HG02970 (cell line): ENCODE data around the gene ANAPC15.
"Not testable (repeated sequence)": the region's sequence is repeated elsewhere in the genome, so short reads cannot be mapped to it uniquely, and the experiment has no call there.

Experiments
- ATAC-seq: cut with Tn5 transposase; IDR thresholded peaks from one replicate; pipeline ENCODE4 v1.9.1; 2021; ENCODE audit warnings: mild to moderate bottlenecking, moderate library complexity, moderate number of reproducible peaks; ENCODE audit not compliant: unreplicated experiment, low FRiP score

Gene ANAPC15

DNA sequence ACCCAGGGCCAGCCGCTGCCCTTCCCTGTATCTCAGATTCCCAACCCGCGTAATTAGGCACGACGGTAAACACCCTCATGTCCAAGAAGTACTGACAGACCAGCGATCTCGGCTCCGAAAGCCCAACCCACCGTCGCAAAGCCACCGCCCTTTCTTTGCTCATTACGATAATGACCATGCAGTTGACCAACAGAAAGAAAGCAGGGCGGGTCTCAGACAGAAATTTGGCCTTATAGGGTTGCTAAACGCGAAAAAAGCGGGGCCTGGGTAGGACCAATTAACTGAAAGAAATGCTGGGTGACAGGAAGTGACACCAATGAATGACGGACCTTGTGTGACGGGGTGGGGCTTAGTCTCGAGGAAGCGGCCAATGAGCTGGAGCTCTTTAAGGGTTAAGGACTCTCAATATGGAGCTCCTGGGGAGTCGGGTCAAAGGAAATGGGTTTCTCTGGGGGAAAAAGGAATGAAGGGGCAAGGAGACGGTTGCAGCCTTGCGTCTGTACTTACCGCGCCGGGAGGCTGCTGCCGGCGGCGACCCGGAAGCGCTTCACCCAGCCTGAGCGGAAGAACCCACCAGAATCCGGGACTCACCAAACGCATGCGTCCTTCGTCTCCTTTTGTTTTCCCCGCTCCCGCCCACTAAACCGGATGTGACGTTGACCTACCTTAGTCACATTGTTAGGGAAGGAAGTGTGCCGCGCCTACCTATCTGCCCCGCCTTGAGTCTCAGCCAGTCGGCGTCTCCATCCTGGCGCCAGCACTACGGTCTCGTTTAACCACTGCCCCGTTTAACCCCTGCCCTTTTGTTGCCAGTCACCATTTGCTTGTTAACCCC, at the start of gene ANAPC15:
Gene ANAPC15 (minus strand): TSS at position 553 of the 835 bp plus-strand sequence. CDS start 1,419 bp downstream, outside the sequence.
- ATAC-seq: peak; percentile 87

DNA sequence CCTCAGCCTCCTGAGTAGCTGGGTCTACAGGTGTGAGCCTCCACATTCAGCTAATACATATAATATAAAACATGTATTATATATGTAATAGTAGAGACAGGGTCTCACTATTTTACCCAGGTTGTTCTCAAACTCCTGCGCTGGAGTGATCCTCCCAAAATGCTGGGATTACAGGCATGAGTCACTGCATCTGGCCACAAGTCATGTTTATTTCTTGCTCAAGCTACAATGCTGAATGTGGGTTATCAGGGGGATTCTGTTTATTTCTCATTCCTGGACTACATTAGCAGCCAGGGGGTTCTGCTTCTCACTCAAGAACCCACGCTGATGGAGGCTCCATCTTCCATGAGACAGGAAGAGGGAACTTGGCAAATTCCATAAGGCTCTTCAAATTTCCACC, 47.8 kb upstream of the ANAPC15 start:
- no peak for ATAC-seq

DNA sequence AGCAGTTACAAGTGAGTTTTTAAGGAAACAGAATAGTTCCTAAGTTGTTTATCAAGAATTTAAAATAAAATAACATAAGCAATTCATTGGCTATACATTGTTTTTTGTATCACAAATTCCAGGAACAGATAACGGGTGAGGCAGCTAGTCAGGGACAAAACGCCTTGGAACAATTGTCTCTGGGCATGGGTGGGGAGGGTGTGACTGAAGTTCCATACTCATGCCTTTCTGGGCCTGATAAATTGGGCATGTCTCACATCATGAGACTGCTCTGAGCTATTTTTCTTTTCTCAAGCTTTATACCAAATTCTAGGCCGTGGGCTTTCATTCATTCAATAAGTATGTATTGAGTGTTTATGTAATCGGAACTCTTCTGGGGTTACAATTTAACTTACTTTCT, 44.6 kb upstream of the ANAPC15 start:
- no peak for ATAC-seq

DNA sequence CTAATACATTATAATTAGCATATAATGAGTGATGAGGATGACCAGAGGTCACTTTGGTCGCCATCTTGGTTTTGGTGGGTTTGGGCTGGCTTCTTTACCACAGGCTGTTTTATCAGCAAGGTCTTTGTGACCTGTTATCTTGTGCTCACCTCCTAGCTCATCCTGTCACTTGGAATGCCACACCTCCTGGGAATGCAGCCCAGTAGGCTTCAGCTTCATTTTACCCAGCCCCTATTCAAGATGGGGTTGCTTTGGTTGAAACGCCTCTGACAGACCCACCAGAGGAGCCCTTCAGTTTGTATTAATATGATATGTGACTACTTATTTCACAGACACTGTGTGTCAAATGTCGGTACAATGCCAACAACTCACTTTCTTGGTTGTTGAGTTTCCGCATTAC, 43.3 kb upstream of the ANAPC15 start:
- no peak for ATAC-seq

DNA sequence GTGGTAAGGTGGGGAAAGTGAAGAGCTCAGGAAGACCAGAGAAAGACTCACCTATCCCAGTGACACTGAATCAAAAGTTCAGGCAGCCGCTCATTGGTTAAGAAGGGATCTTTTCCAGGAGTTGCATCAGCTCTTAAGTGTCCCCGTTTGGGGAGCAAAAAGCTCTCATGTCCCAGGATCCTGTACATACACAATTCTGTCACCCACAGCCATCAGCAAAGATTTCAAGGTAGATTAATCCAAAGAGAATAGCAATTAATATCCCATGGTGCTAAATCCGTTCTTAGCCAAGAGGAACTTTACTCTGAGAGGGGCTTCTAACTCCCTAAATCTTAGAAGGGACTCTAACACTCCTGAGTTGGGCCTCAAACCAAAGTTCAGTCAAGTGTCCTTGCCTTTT, 42.3 kb upstream of the ANAPC15 start:
- no peak for ATAC-seq

DNA sequence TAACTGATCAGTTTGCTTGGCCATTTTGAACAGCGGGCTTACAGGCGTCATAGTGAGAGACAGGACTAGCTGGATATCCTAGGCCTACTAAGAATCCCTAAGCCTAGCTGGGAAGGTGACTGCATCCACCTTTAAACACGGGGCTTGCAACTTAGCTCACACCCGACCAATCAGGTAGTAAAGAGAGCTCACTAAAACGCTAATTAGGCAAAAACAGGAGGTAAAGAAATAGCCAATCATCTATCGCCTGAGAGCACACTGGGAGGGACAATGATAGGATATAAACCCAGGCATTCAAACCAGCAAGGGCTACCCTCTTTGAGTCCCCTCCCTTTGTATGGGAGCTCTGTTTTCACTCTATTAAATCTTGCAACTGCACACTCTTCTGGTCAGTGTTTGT, 41.4 kb upstream of the ANAPC15 start:
- not testable (repeated sequence) for ATAC-seq

DNA sequence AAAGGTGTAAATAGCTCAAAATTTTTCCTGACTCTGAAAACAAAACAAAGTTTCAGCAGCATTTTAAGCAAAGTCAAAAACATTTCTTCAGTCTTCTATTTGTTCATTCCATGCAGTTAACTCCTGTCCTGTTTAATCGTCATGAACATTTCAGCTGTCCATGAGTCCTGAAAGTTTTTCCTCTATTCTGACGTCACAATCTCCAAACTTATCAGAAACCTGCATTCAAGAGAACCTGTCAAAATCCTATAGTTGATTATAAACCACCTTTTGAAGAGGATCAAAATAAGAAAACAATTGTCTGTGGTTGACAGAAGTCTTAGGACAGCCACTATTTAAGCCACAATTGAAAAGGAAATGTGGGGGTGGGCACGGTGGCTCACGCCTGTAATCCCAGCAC, 38.4 kb upstream of the ANAPC15 start:
- ATAC-seq: no peak

DNA sequence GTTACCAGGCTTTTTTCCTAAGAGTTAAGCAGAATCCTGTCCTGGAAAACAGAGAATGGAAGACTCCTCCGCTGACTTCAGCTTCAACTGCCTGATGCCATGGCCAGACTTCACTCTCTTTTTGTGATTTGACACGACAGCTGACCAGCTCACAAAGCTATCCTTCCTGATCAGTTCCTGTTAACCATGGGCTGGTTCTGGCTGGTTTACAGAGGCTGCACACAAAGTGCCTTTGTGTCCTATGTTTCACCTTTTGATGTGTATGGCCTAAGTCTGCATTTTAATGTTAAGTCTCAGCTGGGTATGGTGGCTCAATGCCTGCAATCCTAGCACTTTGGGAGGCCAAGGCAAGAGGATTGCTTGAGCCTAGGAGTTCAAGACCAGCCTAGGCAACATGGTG, 34.1 kb upstream of the ANAPC15 start:
- ATAC-seq: no peak

DNA sequence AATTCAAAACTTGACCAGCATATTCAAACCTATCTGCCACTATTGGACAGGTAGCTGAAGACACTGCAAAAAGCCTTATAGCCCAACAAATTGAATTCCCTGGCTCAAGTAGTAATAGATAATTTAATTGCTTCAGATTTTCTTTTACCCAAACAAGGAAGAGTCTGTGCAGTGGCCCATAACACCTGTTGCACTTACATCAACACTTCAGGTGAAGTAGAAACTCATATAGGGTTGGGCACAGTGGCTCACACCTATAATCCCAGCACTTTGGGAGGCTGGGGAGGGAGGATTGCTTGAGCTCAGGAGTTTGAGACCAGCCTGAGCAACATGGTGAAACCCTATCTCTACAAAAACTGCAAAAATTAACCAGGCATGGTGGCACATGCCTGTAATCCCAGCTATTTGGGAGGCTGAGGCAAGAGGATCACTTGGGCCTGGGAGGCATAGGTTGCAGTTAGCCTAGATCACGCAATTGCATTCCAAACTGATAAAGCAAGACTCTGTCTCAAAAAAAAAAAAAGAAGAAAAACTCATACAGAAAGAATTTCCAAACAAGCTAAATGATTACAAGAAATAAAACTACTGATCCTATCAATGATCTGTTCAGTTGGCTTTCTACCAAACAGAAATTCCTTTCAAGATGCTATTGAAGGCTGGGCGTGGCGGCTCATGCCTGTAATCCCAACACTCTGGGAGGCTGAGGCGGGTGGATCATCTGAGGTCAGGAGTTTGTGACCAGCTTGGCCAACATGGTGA, 32.5 kb upstream of the ANAPC15 start:
- no peak for ATAC-seq

DNA sequence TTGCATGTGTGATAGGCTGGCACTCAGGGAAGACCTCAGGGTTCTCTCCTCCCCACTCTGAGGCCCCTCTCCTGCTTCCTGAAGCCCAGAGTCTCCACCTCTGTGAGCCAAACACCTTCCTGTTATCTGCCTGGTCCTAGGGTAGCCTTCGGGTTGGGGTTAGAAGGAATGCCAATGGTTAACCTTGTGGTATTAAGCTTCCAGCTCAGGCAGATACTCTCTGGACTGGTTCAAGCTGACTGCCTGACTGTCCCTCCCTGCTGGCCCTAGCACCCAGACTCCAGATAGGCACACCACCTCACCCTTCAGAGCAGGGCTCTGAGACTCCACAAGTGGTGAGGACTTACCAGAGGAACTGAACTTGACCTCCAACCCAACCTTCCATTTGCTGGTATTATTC, 30.0 kb upstream of the ANAPC15 start:
- not testable (repeated sequence) for ATAC-seq

DNA sequence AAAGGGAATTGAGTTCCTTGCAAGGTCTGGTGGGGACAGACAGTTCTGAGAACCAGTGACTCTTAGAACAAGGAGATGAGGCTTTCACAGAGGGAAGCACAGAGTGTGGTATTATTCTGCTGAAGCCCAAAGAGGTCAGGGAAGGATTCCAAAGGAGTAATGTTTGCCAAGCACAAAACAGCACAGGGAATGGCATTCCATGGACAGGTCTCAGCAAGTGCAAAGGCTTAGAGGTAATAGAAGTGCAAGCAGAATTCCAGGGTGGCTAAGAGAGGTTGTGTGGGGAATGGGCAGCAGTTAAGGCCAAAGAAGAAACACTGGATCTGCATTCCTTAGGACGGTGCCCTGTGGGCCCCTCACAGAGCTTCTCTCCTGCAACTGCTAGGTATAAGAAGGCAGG, 29.6 kb upstream of the ANAPC15 start:
- not testable (repeated sequence) for ATAC-seq

DNA sequence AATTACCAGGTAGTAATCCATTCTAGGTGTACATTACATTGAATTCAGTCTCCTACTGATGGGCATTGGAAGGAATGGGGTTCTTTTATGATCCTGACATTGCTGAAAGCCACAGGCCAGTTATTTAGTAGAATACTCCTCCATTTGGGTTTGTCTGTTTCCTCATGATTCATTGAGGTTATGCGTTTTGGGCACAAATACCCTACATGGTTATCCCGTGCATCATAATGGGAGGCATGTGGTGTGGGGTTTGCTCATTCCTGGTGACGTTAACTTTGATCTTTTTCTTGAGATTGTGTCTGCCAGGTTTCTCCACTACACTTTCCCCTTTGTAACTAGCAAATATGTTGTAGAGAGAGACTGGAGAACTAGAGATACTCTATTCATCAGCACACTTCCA, 28.6 kb upstream of the ANAPC15 start:
- ATAC-seq: no peak

DNA sequence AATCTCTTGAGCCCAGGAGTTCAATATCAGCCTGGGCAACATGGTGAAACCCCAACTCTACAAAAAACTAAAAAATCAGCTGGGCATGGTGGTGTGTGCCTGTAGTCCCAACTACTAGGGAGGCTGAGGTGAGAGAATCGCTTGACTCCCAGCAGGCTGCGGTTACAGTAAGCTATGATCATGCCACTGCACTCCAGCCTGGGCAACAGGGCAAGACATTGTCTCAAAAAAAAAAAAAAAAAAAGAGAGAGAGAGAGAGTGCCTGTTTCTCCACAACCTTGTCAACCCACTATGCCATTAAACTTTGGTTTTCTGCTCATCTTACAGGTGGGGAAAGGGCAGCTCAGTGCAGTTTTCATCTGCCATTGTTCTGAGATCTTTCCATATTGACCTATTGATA, 28.2 kb upstream of the ANAPC15 start:
- no peak for ATAC-seq

DNA sequence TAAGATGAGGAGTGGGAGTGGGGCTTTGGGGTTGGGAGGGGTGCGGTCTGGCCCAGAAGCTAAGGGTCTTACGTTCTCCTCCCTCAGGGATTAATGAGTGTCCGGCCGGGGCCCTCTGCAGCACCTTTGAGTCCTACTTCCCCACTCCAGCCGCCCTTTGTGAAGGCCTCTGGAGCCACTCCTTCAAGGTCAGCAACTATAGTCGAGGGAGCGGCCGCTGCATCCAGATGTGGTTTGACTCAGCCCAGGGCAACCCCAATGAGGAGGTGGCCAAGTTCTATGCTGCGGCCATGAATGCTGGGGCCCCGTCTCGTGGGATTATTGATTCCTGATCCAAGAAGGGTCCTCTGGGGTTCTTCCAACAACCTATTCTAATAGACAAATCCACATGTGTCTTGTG, 27.0 kb upstream of the ANAPC15 start:
- no peak for ATAC-seq

DNA sequence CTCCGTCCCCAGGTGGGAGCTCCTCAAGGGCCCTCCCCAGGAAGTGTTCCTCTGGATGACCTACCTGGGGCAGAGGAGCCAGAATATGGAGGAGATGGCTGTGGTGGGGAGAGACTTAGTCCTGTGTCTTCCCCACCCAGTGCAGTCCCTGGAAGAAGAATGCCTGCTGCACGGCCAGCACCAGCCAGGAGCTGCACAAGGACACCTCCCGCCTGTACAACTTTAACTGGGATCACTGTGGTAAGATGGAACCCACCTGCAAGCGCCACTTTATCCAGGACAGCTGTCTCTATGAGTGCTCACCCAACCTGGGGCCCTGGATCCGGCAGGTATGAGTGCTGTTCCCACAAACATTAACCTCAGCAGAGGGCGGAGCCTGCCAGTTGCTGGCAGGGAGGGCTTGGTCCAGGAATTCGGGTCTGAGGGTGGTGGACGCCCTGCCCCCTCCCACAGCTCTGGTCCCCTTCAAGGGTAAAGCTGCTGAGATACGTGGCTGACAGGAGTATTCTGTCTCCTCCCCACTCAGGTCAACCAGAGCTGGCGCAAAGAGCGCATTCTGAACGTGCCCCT, 26.4 kb upstream of the ANAPC15 start:
- ATAC-seq: no peak

DNA sequence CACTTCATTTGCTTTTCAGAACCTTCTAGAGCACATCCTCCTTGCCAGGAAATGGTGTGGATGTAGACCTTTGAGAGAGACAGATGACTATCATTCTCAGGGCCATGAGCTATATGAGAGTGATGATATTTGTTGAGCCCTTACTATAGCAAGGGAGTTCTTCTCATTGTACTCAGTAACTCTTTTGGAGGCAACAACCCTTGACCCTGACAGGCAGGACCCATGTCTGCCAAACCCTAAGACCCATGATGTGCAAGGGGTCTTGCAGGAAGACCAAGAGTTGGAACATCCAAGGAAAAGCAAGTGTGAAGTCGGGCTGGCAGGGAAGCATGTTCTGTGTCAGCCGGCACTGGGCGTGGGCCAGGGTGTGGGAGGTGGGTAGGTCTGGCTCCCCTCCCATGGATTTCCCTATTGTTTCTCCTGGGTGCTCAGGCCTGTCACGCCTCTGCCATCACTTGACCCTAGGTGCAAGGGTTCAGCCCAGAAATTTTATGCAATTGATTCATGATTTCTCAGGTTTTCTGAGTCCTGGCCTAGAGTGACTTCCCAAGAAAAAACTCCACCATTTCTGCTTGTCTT, 24.3 kb upstream of the ANAPC15 start:
- ATAC-seq: no peak

DNA sequence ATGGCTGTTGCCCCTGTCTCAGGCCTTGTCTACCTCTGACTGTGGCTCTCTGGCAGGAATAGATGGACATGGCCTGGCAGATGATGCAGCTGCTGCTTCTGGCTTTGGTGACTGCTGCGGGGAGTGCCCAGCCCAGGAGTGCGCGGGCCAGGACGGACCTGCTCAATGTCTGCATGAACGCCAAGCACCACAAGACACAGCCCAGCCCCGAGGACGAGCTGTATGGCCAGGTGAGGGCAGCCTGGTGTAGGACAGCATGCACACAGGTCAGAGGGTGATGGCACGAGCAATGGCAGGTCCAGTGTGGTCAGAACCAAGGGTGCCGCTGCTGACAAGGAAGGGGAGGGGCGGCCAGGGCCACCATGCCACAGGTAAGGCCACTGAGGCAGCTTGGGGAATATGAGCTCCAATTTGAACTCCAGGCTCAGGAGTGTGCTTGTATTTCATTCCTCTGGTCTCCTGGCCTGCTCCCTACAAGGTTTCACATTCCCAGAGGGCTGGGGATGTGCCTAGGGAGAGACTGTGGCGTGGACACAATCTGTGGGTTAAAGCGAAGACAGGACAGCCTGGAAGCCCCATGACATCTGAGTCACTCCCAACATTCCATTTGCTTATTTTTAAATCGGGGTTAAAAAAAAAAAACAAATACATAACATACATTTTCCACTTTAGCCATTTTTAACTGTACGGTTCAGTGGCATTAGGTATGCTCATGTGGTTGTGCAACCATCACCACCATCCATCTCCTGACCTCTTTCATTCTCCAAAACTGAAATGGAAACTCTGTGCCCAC, 23.6 kb upstream of the ANAPC15 start:
- ATAC-seq: no peak

DNA sequence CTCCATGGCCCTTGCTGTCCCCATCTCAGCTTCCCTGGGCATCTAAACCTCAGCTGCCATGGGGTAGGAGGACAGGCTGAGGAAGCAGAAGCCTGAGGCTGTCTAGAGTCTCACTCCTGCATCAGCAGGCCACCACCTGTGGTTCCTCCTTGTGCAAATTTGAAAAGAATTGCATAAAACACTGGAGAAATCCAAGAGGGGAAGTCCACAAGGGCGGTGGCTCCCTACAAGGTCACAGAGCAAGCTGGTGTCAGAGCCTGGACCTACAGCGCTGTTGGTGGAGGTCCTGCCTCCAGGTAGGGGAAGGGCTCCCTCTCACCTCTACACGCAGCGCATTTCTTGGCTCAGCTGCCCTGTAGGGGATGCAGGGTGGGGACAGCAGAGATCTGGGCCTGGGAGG, 23.0 kb upstream of the ANAPC15 start, which contains the start of gene FOLR3:
Gene FOLR3 (plus strand): TSS at position 253 of the 400 bp plus-strand sequence. CDS start 228 bp downstream, outside the sequence.
- ATAC-seq: not testable (repeated sequence)

DNA sequence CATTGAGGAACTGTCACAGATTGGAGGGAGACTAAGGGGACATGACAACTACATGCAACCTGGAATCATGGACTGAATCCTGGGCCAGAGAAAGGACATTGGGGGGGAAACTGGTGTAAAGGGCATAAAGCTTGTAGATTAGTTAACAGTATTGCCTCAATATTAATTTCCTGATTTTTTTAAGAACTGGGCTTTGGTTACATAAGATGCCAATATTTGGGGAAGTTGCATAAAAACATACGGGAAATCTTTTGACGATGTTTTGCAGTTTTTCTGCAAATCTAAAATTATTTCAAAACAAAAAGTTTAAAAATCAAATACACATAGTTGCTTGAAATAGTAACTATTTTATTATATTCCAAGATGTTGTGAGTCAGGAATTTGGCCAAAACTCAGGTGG, 20.2 kb upstream of the ANAPC15 start:
- ATAC-seq: no peak

DNA sequence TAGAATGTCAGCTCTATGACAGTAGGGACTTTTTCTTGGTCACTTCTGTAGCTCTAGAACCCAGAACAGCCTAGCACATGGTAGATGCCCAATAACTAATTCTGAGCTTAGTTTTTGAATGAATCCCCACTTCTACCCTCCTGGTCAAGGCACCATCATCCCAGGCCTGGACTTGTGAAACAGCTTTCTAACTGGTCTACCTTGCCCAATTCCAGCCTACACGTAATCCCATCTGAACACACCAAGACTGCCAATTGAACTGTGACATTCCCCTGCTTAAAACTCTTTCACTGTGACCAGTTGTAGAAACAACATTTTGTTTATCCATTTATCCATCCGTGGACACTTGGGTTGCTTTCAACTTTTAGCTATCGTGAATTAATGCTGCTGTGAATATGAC, 16.9 kb upstream of the ANAPC15 start:
- ATAC-seq: no peak
